COLO668 (cell line): Measurements from ENCODE around the gene TEKT5.
A peak's percentile ranks its signal among the peaks of the same experiment; 100 is the strongest.

Experiments
- DNase-seq: peaks from one replicate; lab custom pipeline; 2025; ENCODE audit not compliant: unreplicated experiment; lab: John Stamatoyannopoulos, UW

Gene TEKT5

DNA sequence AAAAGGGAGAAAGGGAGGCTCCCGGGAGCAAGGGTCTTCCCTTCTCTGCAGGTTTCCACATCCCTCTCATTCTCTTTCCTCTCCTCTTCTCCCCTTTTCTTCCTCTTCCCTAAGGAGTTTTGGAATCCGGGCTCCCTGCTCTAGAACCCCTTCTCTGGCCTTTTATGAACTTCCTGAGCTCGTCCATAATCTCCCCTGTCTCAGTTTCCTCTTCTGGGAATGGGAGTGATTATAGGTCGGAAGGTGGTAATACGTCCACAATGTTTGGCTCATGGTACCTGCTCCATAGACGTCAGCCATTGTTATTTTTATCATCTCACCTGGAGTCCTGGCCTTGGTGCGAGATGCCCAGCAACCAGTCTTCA is 113.9 kb downstream of the TEKT5 start:
- no peak for DNase-seq

GRCh38 chr16:10579965-10580882 is 114.5 kb downstream of the TEKT5 start, which contains the start of gene EMP2:
EMP2 (minus strand) TSS chr16:10580598; CDS start chr16:10547617, 32,981 bp downstream.
- DNase-seq = peak; percentile 91

DNA sequence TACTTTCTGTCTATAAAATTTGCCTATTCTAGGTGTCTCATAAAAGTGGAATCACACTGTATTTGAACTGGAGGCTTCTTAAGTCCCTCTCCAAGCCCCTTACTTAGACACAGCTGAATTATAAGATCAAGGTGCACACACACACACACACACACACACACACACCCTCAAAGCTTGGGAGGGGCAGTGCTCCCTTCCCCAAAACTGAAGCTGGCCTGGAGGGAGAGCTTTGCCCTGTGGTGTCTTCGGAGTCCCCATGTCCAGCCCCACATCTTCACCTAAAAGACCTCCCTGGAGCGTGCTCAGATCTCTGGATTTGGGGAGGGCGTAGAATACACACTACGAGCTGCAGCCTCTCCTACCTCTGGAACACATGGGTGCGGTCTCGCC is 115.2 kb downstream of the TEKT5 start:
- DNase-seq = no peak

- peak; percentile 69 for DNase-seq
Measured at GRCh38 chr16:10578474-10579316, 116.0 kb downstream of the TEKT5 start.
